Stimulated activated CD8-positive, alpha-beta memory T cell treated with anti-CD3 and anti-CD28 coated beads, Interleukin-12 subunit alpha, Interleukin-12 subunit beta, amount 100 ng/mL, for 24 hours (primary cell): ENCODE data around the gene SERPINA6.
"Not testable (repeated sequence)": the region's sequence is repeated elsewhere in the genome, so short reads cannot be mapped to it uniquely, and the experiment has no call there.

Source experiments
- DNase-seq: peaks from one replicate; pipeline ENCODE4 v3.0.0-alpha.2; 2020; ENCODE audit errors: extremely low read depth

Gene SERPINA6

DNA sequence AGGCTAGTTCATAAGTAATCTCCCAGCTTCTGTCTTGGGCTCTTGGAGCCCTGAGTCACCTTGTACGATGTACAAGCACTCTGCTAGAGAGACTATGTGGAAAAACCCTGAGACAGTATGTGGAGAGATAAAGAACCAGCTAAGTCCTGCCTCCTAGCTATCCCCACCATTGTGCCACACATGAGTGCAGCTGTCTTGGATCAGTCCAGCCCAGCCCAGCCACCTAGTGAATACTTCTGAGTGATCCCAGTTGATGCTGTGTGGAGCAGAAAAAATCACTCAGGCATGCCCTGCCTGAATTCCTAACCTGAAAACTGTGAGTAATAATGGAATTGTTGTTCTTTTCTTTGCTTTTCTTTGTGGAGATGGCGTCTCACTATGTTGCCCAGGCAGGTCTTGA is 5.1 kb upstream of the SERPINA6 start:
- no peak for DNase-seq

- no peak for DNase-seq
Observed at GRCh38 chr14:94321421-94322271, 1.5 kb downstream of the SERPINA6 start.

DNA sequence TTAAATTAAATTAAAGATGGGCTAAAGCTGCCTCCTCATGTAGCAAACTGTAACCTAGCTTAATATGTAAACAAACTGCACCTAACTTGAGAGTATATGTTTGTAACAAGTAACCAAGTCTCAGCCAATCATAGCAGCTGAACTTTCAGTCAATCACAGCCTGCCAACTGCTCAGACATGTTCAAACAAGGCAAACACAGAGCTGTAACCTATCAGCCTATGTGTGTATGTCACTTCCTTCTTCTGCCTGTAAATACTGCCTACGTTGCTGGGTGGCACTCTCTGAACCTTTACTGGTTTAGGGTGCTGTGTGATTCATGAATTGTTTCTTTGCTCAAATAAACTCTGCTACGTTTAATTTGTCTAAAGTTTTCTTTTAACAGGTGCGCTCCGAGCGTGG is 2.9 kb downstream of the SERPINA6 start:
- DNase-seq = no peak

DNA sequence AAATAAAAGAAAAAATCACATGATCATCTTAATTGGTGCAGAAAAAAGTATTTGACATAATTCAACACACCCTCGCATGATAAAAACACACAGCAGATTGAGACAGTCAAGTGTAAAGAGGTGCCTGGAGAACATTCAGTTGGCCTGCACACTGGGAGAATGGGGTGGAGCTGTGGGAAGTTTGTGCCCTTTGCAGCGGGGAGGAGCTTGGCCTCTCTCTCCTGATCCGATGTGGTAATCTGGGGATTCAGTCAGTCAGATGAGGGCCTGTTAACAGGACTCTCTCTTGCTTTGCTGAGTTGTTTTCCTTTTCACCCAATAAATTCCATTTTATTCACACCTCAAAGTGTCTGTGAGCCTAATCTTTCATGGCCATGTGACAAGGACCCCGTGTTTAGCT is 5.9 kb downstream of the SERPINA6 start:
- DNase-seq = no peak

DNA sequence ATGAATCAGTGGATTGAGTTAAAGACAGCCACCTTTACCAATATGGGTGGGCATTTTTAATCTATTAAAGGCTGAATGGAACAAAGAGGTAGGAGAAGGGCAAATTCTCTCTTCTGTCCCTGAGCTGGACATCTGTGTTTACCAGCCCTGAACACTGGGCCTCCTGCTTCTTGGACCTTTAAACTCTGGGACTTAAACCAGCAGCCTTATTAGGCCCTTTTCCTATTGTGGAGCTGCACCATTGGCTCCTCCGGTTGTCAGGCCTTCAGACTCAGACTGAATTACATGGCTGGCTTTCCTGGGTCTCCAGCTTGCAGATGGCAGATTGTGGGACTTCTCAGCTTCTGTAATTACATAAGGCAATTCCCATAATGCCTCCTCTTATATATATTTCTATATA is 6.4 kb downstream of the SERPINA6 start:
- DNase-seq = no peak

- DNase-seq = no peak
Observed at GRCh38 chr14:94314890-94315289, 8.2 kb downstream of the SERPINA6 start.

- DNase-seq = no peak
Observed at GRCh38 chr14:94313991-94314655, 9.0 kb downstream of the SERPINA6 start.

DNA sequence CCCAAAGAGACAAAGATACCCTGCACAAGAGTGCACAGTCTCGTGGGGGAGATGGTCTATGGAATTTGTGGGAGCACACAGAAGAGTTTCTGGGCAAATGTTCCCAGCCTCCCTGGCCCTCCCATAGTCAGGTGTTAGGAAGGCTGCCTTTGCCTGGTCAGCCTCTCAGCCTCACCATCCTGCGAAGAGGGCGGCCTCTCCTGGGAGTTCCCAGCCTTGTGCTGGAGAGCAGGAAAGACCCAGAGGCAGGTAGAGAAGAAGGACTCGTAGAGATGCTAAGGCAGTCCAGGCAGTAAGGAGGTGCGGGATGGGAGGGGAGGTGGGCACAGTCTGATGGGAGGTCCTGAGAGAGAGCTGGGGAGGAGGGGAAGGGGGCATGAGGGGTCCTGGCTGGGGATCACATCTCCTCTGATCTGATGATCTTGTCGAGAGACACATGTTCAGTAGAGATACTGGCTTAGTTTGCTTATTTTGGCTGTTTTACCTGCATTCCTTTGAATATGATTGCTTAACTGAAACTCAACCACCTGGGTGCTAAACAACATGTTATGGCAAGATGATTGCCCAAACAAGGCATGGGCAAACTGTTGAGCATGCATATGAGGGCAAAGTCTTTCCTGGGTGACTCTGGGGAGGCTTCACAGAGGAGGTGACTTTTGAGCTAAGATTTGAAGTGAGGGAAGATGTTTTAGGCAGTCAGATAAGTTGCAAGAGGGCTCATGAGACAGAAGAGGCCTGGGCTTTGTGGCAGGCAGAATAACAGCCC is 10.5 kb downstream of the SERPINA6 start:
- DNase-seq = no peak

DNA sequence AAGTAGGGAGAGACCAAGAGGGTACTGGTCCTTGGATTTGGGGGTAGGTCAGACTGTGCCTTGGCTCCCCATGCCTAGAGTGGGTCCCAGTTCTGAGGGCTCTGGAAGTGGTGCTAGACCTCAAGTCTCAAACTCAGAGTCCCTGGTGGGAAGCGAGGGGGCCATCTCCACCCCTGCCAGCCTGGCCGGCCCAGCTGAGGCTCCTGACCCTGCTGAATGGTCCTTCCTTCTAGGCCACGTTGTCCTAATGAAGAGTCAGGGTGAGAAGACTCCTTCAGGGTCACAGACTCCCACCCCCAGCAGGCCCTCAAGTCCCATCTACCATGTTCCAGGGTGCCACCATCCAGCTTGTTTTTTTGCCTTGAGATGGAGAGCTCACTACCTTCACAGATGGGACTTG is 12.9 kb downstream of the SERPINA6 start:
- no peak for DNase-seq

- no peak for DNase-seq
Observed at GRCh38 chr14:94309721-94310120, 13.4 kb downstream of the SERPINA6 start.

DNA sequence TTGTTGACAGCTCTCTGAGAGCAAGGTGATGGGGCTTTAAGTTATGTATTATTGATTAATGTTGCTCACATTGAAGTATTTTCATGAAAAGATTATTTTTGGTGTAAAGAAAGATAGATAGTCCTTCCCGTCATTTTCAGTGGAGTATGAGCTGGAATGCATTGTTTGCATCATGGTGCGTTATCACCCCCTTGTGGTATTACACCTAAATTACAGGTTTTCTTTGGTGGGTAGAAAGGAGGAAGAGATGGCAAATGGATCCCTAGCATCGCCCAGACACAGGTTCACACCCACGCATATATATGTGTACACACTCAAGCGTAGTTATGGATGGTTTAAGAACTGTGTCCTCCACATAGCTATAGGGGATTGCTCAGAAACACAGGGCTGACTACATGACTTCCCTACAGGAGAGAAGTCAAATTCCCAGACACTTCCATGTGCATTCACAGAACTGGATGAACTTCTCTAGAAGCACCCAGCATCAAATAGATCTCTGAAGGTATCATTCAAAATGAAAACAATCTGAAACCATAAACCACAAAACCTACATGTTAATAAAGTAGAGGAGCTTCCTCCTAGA is 15.6 kb downstream of the SERPINA6 start:
- no peak for DNase-seq

DNA sequence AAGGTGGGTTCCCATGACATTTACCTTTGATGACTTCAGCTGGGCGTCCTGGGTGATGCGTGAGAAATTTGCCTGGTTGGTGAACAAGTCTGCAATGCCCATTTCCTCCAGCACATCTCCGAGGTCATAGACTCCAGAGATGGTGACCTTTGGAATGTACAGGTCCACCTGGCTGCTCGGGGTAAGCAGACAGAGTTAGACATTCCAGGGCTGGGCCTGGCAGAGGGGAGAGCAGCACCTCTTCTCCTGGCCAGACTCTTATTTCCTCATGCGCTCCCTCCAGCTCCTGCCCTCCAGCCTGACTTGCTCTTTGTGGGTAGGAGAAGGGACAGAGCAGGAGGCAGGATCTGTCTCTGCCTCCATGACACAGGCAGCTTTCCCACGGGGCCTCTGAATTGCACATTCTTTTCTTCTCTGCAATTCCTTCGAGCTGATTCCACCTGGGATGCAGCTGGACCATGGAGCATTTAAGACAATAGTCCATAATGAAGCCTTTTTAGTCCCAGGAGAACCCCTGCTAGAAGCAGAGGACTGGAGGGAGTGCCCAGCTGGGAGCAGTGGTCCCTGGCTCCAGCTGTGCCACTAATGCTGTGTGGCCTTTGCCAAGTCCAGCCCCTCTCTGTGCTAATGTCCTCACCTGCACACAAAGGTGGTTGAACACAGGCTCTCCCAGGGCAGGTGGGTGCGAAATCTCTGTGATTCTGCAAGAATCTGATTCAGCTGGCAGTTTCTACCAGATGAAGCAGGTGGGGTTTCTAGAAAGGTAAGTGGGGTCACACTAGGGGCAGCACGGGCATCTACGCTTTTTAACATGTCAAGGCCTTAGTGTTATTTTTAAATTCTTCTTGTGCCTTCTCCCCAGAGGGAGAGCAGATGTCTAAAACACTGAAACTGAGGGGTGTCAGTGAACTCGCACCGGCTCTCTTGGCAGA is 16.8 kb downstream of the SERPINA6 start:
- no peak for DNase-seq

- no peak for DNase-seq
Observed at GRCh38 chr14:94305620-94306019, 17.5 kb downstream of the SERPINA6 start.

- DNase-seq = no peak
Observed at GRCh38 chr14:94304243-94304642, 18.9 kb downstream of the SERPINA6 start.

GRCh38 chr14:94303111-94303510 is 20.0 kb downstream of the SERPINA6 start:
- DNase-seq = no peak

GRCh38 chr14:94298130-94298529 is 25.0 kb downstream of the SERPINA6 start:
- no peak for DNase-seq

- not testable (repeated sequence) for DNase-seq
Observed at GRCh38 chr14:94296181-94296545, 27.0 kb downstream of the SERPINA6 start.

DNA sequence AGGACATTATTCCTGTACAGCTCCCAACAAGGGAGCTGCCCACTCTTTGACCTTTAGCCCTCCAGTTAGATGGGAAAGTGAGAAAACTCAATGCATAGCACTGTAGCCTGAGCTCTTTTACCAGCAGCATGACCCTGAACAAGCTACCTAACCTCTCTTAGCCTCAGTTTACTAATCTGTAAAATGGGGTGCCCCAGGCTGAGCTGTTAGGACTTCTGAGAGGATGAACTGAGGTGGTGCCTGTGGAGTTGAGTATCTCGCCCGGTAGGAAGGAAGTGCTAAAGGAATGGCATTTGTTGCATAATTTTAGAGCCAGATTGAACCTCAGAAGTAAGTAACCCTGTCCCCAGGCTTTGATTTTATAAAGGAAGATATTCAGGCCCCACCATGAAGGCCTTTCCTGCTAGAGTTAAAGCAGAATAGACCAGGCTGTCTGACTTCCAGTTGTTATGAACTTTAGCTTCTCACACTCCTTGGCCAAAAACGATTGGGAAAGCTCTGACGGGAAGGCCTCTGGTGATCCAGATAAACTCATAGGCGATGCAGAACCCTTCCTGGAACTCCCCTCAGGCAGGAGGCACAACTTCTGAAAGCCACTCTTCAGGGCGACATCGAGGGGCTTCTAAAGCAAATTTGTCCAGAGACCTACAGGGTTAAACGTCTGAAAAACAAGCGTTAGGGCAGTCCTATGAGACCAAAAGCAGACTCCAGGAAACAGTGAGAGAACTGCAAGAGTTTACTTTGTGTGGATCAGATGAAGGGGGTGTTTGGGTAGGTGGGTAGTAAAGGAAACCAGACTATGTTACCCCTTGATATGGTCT is 27.6 kb downstream of the SERPINA6 start:
- DNase-seq = no peak

DNA sequence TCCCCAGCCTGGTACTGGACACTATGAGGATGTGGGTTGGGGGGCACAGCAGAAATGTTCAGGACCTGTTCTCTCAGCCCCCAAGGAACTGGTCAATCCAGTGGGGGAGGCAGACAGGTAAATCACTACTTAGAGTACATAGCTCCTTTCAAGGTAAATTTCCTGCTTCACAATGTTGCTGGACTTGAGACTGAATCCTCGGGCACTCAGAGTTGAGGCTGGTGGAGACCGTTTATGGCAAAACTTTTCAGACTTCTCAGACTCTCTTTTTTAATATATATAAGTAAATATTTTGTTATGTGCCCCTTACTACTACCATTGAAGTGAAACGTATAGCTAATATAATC is 29.6 kb downstream of the SERPINA6 start:
- no peak for DNase-seq

GRCh38 chr14:94292872-94293577 is 30.1 kb downstream of the SERPINA6 start, which contains the start of gene SERPINA10:
Gene SERPINA10, minus strand, starts transcription at chr14:94293268. Its CDS starts 2,675 bp downstream, at chr14:94290593.
- no peak for DNase-seq
